Suprapubic skin (tissue), 2 donors: ENCODE measurements around the gene F7.

ENCODE experiments used
- EP300 ChIP-seq: sonication (generic); formaldehyde crosslinking; IDR thresholded peaks from one replicate; pipeline ENCODE4 v1.6.1; 2017; ENCODE audit warnings: antibody characterized with exemption
- POLR2A ChIP-seq, 2 donors: fragments of 450-650 bp; IDR thresholded peaks; one replicate each; pipeline ENCODE4 v1.6.1; 2017; ENCODE audit warnings: antibody characterized with exemption in 2 of 2, mild to moderate bottlenecking in 2 of 2, moderate library complexity in 2 of 2

- TF ChIP-seq EP300 (no peak), POLR2A (IDR thresholded peaks at IDR 0.05) (no peak)
Measured at GRCh38 chr13:113059891-113060290, 45.7 kb upstream of the F7 start.
